ENCODE measurements around the gene LPO. TPM values are rescaled to one million over a fixed set of nuclear protein-coding genes. Genes with fewer than 3 reads are reported as not detected.

Gene LPO
- 0.31 TPM for total RNA-seq (ENCODE audit: unreplicated experiment)
- long read RNA-seq: 0 reads

- H3K27ac Mint-ChIP-seq (ENCODE audit: unreplicated experiment): no peak within 1 kb of the TSS
- TF ChIP-seq CTCF (IDR thresholded peaks at IDR 0.05; ENCODE audit: unreplicated experiment): no peak
- peaks cover 5% of the 10 kb centered on the region for H3K4me1 Mint-ChIP-seq (ENCODE audit: unreplicated experiment)
- no peaks in the 10 kb centered on the region for H3K36me3 Mint-ChIP-seq (ENCODE audit: low read depth, unreplicated experiment)
- no peak within 1 kb of the TSS for H3K4me3 Mint-ChIP-seq (ENCODE audit: unreplicated experiment)
- no peak for DNase-seq (ENCODE audit: low spot score)
- peaks cover under 1% of the 10 kb centered on the region for H3K27me3 Mint-ChIP-seq (ENCODE audit: unreplicated experiment)
- no peaks in the 10 kb centered on the region for H3K9me3 Mint-ChIP-seq (ENCODE audit: unreplicated experiment)
Measured at GRCh38 chr17:58238147-58238634, at the start of gene LPO. TSS of gene LPO (plus strand) at chr17:58238584. CDS start at chr17:58242980, 4,396 bp downstream.

- Mint-ChIP-seq H3K27me3 (ENCODE audit: unreplicated experiment) (peaks cover 5% of the 10 kb centered on the region), H3K4me3 (ENCODE audit: unreplicated experiment) (no peak overlapping the region), H3K4me1 (ENCODE audit: unreplicated experiment) (peaks cover 3% of the 10 kb centered on the region), H3K9me3 (ENCODE audit: unreplicated experiment) (no peaks in the 10 kb centered on the region), H3K36me3 (ENCODE audit: low read depth, unreplicated experiment) (no peaks in the 10 kb centered on the region), H3K27ac (ENCODE audit: unreplicated experiment) (no peak overlapping the region)
- no peak for DNase-seq (ENCODE audit: low spot score)
- TF ChIP-seq CTCF (IDR thresholded peaks at IDR 0.05; ENCODE audit: unreplicated experiment): no peak
Measured at GRCh38 chr17:58189436-58190146, 48.8 kb upstream of the LPO start.

GRCh38 chr17:58191241-58191896 is 47.0 kb upstream of the LPO start:
- no peaks in the 10 kb centered on the region for H3K9me3 Mint-ChIP-seq (ENCODE audit: unreplicated experiment)
- H3K4me3 Mint-ChIP-seq (ENCODE audit: unreplicated experiment): no peak overlapping the region
- H3K27me3 Mint-ChIP-seq (ENCODE audit: unreplicated experiment): peaks cover 6% of the 10 kb centered on the region
- H3K27ac Mint-ChIP-seq (ENCODE audit: unreplicated experiment): no peak overlapping the region
- TF ChIP-seq CTCF (IDR thresholded peaks at IDR 0.05; ENCODE audit: unreplicated experiment): no peak
- DNase-seq (ENCODE audit: low spot score): no peak
- H3K36me3 Mint-ChIP-seq (ENCODE audit: low read depth, unreplicated experiment): no peaks in the 10 kb centered on the region
- H3K4me1 Mint-ChIP-seq (ENCODE audit: unreplicated experiment): no peaks in the 10 kb centered on the region

GRCh38 chr17:58192612-58193011 is 45.8 kb upstream of the LPO start, which contains the start of gene EPX:
TSS of gene EPX (plus strand) at chr17:58192726. CDS start at chr17:58192847, 121 bp downstream.
- H3K36me3 Mint-ChIP-seq (ENCODE audit: low read depth, unreplicated experiment): no peaks in the 10 kb centered on the region

More at GRCh38 chr17:58192612-58193011, 45.8 kb upstream of the LPO start, which contains the start of gene EPX:
- Mint-ChIP-seq H3K27me3 (ENCODE audit: unreplicated experiment) (peaks cover 8% of the 10 kb centered on the region), H3K9me3 (ENCODE audit: unreplicated experiment) (no peaks in the 10 kb centered on the region), H3K4me3 (ENCODE audit: unreplicated experiment) (no peak within 1 kb of the TSS), H3K4me1 (ENCODE audit: unreplicated experiment) (no peaks in the 10 kb centered on the region), H3K27ac (ENCODE audit: unreplicated experiment) (no peak within 1 kb of the TSS)
- TF ChIP-seq CTCF (IDR thresholded peaks at IDR 0.05; ENCODE audit: unreplicated experiment): no peak
- no peak for DNase-seq (ENCODE audit: low spot score)

All from endothelial cell (in vitro differentiated cells).